HepG2 (cell line): ENCODE results near the gene ACTN2.

Experiments used
- ATF3 ChIP-seq: sonication (generic); formaldehyde crosslinking; IDR thresholded peaks from 2 replicates; pipeline ENCODE4 v1.4.0; 2020; ENCODE audit warnings: missing genetic modification reagents
- BRCA1 ChIP-seq: sonication (generic); formaldehyde crosslinking; IDR thresholded peaks from 2 replicates; pipeline ENCODE4 v1.4.0; 2020; ENCODE audit warnings: missing genetic modification reagents
- CREB1 ChIP-seq, 2 experiments: fragments of 450-650 bp in 1 of 2; IDR thresholded peaks; 2 replicates each; pipeline ENCODE4 v1.6.1; 2016 to 2017; ENCODE audit warnings: control low read depth in 1 of 2, mild to moderate bottlenecking in 1 of 2, missing compliant biosample characterization in 1 of 2, missing genetic modification characterization in 1 of 2
- ELF1 ChIP-seq: sonication (generic); formaldehyde crosslinking; IDR thresholded peaks from 2 replicates; pipeline ENCODE4 v1.4.0; 2020; ENCODE audit warnings: missing genetic modification reagents
- EP300 ChIP-seq, 3 experiments: sonication (generic) in 1 of 3; formaldehyde crosslinking in 1 of 3; IDR thresholded peaks; 2 replicates each; pipeline versions ENCODE4 v1.5.1 to v1.6.1; 2011 to 2020; ENCODE audit warnings: low read depth in 2 of 3, low read length in 2 of 3, borderline replicate concordance in 1 of 3, improper control_type of control experiment in 1 of 3, mild to moderate bottlenecking in 1 of 3, missing genetic modification reagents in 1 of 3, moderate library complexity in 1 of 3
- MAX ChIP-seq: IDR thresholded peaks from 2 replicates; pipeline ENCODE4 v1.6.1; 2012; ENCODE audit warnings: inconsistent platforms
- PHF8 ChIP-seq: sonication (generic); formaldehyde crosslinking; IDR thresholded peaks from 2 replicates; pipeline ENCODE4 v1.5.0; 2020; ENCODE audit warnings: missing genetic modification reagents
- ZNF619 ChIP-seq: sonication (generic); formaldehyde crosslinking; IDR thresholded peaks from 2 replicates; pipeline ENCODE4 v1.4.0; 2020; ENCODE audit warnings: mild to moderate bottlenecking, missing genetic modification reagents
- TF ChIP-seq, protein P1 (sequence below): sonication (generic); formaldehyde crosslinking; IDR thresholded peaks from 2 replicates; pipeline ENCODE4 v1.5.0; 2020; ENCODE audit warnings: mild to moderate bottlenecking, missing genetic modification reagents, moderate library complexity

DNA sequence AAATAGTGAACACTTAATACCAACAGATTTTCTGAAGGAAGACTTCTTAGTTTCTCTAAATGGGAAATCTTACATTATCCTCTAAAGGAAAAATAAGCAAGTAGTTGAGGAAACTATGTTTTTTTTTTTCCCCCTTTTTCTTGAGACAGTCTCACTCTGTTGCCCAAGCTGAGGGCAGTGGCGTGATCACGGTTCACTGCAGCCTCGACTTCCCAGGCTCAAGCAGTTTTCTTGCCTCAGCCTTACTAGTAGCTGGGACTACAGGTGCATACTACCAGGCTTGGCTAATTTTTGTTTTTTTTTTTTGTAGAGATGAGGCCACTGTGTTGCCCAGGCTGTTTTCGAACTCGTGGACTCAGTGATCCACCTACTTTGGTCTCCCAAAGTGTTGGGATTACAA is 112.7 kb downstream of the ACTN2 start:
- TF ChIP-seq ELF1 (CRISPR knock-in tag) (no peak), EP300 (IDR thresholded peaks at IDR 0.05; ENCODE audit: low read depth in 2 of 2, low read length in 2 of 2) (no peak), EP300 (CRISPR knock-in tag; IDR thresholded peaks at IDR 0.05; ENCODE audit: borderline replicate concordance) (no peak), ZNF619 (no peak), ATF3 (CRISPR knock-in tag) (no peak), CREB1 (IDR thresholded peaks at IDR 0.05) (no peak), CREB1 (CRISPR knock-in tag; IDR thresholded peaks at IDR 0.05) (no peak), MAX (no peak), BRCA1 (CRISPR knock-in tag) (no peak), PHF8 (CRISPR knock-in tag) (no peak)
- TF ChIP-seq, protein P1, sequence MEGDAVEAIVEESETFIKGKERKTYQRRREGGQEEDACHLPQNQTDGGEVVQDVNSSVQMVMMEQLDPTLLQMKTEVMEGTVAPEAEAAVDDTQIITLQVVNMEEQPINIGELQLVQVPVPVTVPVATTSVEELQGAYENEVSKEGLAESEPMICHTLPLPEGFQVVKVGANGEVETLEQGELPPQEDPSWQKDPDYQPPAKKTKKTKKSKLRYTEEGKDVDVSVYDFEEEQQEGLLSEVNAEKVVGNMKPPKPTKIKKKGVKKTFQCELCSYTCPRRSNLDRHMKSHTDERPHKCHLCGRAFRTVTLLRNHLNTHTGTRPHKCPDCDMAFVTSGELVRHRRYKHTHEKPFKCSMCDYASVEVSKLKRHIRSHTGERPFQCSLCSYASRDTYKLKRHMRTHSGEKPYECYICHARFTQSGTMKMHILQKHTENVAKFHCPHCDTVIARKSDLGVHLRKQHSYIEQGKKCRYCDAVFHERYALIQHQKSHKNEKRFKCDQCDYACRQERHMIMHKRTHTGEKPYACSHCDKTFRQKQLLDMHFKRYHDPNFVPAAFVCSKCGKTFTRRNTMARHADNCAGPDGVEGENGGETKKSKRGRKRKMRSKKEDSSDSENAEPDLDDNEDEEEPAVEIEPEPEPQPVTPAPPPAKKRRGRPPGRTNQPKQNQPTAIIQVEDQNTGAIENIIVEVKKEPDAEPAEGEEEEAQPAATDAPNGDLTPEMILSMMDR (CRISPR knock-in tag), result no peak
